Measurements from ENCODE around the gene CTF1.

The CTF1 gene

GRCh38 chr16:30910427-30911029 lies 14.1 kb downstream of the CTF1 start:
- no peak for DNase-seq (ENCODE audit: low read depth, low spot score)
- WGBS (ENCODE audit: insufficient coverage, insufficient read length), result no CpG with 5 or more reads among the region's 18 CpGs
- H3K27ac ChIP-seq (ENCODE audit: low read length), result no peak overlapping the region
- no peak overlapping the region for H3K4me3 ChIP-seq (ENCODE audit: low read length)
- no peaks in the 10 kb centered on the region for H3K9me3 ChIP-seq (ENCODE audit: control insufficient read depth, insufficient read depth, low read length)
- no peaks in the 10 kb centered on the region for H3K27me3 ChIP-seq (ENCODE audit: control insufficient read depth, insufficient read depth, low read length)
- H3K36me3 ChIP-seq (ENCODE audit: control insufficient read depth, insufficient read depth, low read length), result no peaks in the 10 kb centered on the region
- H3K4me1 ChIP-seq (ENCODE audit: control insufficient read depth, insufficient read depth, low read length), result peaks cover 2% of the 10 kb centered on the region

- Histone ChIP-seq H3K36me3 (ENCODE audit: control insufficient read depth, insufficient read depth, low read length) (no peaks in the 10 kb centered on the region), H3K9me3 (ENCODE audit: control insufficient read depth, insufficient read depth, low read length) (no peaks in the 10 kb centered on the region), H3K27ac (ENCODE audit: low read length) (no peak overlapping the region), H3K4me3 (ENCODE audit: low read length) (no peak overlapping the region), H3K4me1 (ENCODE audit: control insufficient read depth, insufficient read depth, low read length) (peaks cover 2% of the 10 kb centered on the region), H3K27me3 (ENCODE audit: control insufficient read depth, insufficient read depth, low read length) (no peaks in the 10 kb centered on the region)
- no CpG with 5 or more reads among the region's 6 CpGs for WGBS (ENCODE audit: insufficient coverage, insufficient read length)
- DNase-seq (ENCODE audit: low read depth, low spot score), result no peak
Measured at GRCh38 chr16:30912794-30913412, 16.5 kb downstream of the CTF1 start.

GRCh38 chr16:30914830-30915229 lies 18.4 kb downstream of the CTF1 start:
- no peak for DNase-seq (ENCODE audit: low read depth, low spot score)
- no CpG with 5 or more reads among the region's 3 CpGs for WGBS (ENCODE audit: insufficient coverage, insufficient read length)

GRCh38 chr16:30918614-30919013 lies 22.2 kb downstream of the CTF1 start:
- Histone ChIP-seq H3K9me3 (ENCODE audit: control insufficient read depth, insufficient read depth, low read length) (no peaks in the 10 kb centered on the region), H3K27me3 (ENCODE audit: control insufficient read depth, insufficient read depth, low read length) (no peaks in the 10 kb centered on the region), H3K4me1 (ENCODE audit: control insufficient read depth, insufficient read depth, low read length) (no peaks in the 10 kb centered on the region), H3K27ac (ENCODE audit: low read length) (no peak overlapping the region), H3K36me3 (ENCODE audit: control insufficient read depth, insufficient read depth, low read length) (no peaks in the 10 kb centered on the region), H3K4me3 (ENCODE audit: low read length) (no peak overlapping the region)
- no peak for DNase-seq (ENCODE audit: low read depth, low spot score)
- no CpG with 5 or more reads among the region's 1 CpG for WGBS (ENCODE audit: insufficient coverage, insufficient read length)

More at GRCh38 chr16:30914830-30915229, 18.4 kb downstream of the CTF1 start:
- H3K27ac ChIP-seq (ENCODE audit: low read length), result no peak overlapping the region
- peaks cover 2% of the 10 kb centered on the region for H3K4me1 ChIP-seq (ENCODE audit: control insufficient read depth, insufficient read depth, low read length)
- no peaks in the 10 kb centered on the region for H3K9me3 ChIP-seq (ENCODE audit: control insufficient read depth, insufficient read depth, low read length)
- no peak overlapping the region for H3K4me3 ChIP-seq (ENCODE audit: low read length)
- H3K27me3 ChIP-seq (ENCODE audit: control insufficient read depth, insufficient read depth, low read length), result no peaks in the 10 kb centered on the region
- H3K36me3 ChIP-seq (ENCODE audit: control insufficient read depth, insufficient read depth, low read length), result no peaks in the 10 kb centered on the region

- H3K4me1 ChIP-seq (ENCODE audit: control insufficient read depth, insufficient read depth, low read length), result no peaks in the 10 kb centered on the region
- no peaks in the 10 kb centered on the region for H3K9me3 ChIP-seq (ENCODE audit: control insufficient read depth, insufficient read depth, low read length)
- no peaks in the 10 kb centered on the region for H3K27me3 ChIP-seq (ENCODE audit: control insufficient read depth, insufficient read depth, low read length)
- no peak overlapping the region for H3K27ac ChIP-seq (ENCODE audit: low read length)
- WGBS (ENCODE audit: insufficient coverage, insufficient read length), result no CpG with 5 or more reads among the region's 2 CpGs
- no peak overlapping the region for H3K4me3 ChIP-seq (ENCODE audit: low read length)
- H3K36me3 ChIP-seq (ENCODE audit: control insufficient read depth, insufficient read depth, low read length), result no peaks in the 10 kb centered on the region
- DNase-seq (ENCODE audit: low read depth, low spot score), result no peak
Measured at GRCh38 chr16:30920891-30921290, 24.5 kb downstream of the CTF1 start.

GRCh38 chr16:30921459-30921747 lies 25.0 kb downstream of the CTF1 start:
- H3K9me3 ChIP-seq (ENCODE audit: control insufficient read depth, insufficient read depth, low read length), result no peaks in the 10 kb centered on the region
- no peaks in the 10 kb centered on the region for H3K36me3 ChIP-seq (ENCODE audit: control insufficient read depth, insufficient read depth, low read length)
- no peaks in the 10 kb centered on the region for H3K27me3 ChIP-seq (ENCODE audit: control insufficient read depth, insufficient read depth, low read length)
- no CpG with 5 or more reads among the region's 6 CpGs for WGBS (ENCODE audit: insufficient coverage, insufficient read length)
- H3K4me3 ChIP-seq (ENCODE audit: low read length), result no peak overlapping the region
- no peaks in the 10 kb centered on the region for H3K4me1 ChIP-seq (ENCODE audit: control insufficient read depth, insufficient read depth, low read length)
- no peak overlapping the region for H3K27ac ChIP-seq (ENCODE audit: low read length)
- DNase-seq (ENCODE audit: low read depth, low spot score), result no peak

- no CpG with 5 or more reads among the region's 37 CpGs for WGBS (ENCODE audit: insufficient coverage, insufficient read length)
- Histone ChIP-seq H3K9me3 (ENCODE audit: control insufficient read depth, insufficient read depth, low read length) (no peaks in the 10 kb centered on the region), H3K27ac (ENCODE audit: low read length) (no peak overlapping the region), H3K4me3 (ENCODE audit: low read length) (peak overlapping the region; percentile 55; the same call in 1 of the 2 replicates), H3K27me3 (ENCODE audit: control insufficient read depth, insufficient read depth, low read length) (no peaks in the 10 kb centered on the region), H3K4me1 (ENCODE audit: control insufficient read depth, insufficient read depth, low read length) (no peaks in the 10 kb centered on the region), H3K36me3 (ENCODE audit: control insufficient read depth, insufficient read depth, low read length) (0 out of 2 replicates have a peak, but pooled peaks cover 1% of the 10 kb centered on the region)
- DNase-seq (ENCODE audit: low read depth, low spot score), result peak; percentile 91
Measured at GRCh38 chr16:30921748-30922419, 25.5 kb downstream of the CTF1 start.

GRCh38 chr16:30922420-30922959 lies 26.1 kb downstream of the CTF1 start:
- no CpG with 5 or more reads among the region's 42 CpGs for WGBS (ENCODE audit: insufficient coverage, insufficient read length)

GRCh38 chr16:30922960-30923535 lies 26.6 kb downstream of the CTF1 start:
- H3K9me3 ChIP-seq (ENCODE audit: control insufficient read depth, insufficient read depth, low read length), result no peaks in the 10 kb centered on the region
- H3K4me3 ChIP-seq (ENCODE audit: low read length), result peak overlapping the region; percentile 45; the same call in 1 of the 2 replicates
- H3K4me1 ChIP-seq (ENCODE audit: control insufficient read depth, insufficient read depth, low read length), result peaks cover 3% of the 10 kb centered on the region; the same call in 1 of the 2 replicates
- no CpG with 5 or more reads among the region's 33 CpGs for WGBS (ENCODE audit: insufficient coverage, insufficient read length)
- 0 out of 2 replicates have a peak, but pooled peaks cover 5% of the 10 kb centered on the region for H3K36me3 ChIP-seq (ENCODE audit: control insufficient read depth, insufficient read depth, low read length)
- H3K27ac ChIP-seq (ENCODE audit: low read length), result no peak overlapping the region
- peak; percentile 99 for DNase-seq (ENCODE audit: low read depth, low spot score)
- H3K27me3 ChIP-seq (ENCODE audit: control insufficient read depth, insufficient read depth, low read length), result no peaks in the 10 kb centered on the region

More at GRCh38 chr16:30922420-30922959, 26.1 kb downstream of the CTF1 start:
- H3K4me3 ChIP-seq (ENCODE audit: low read length), result peak overlapping the region; percentile 55; the same call in 1 of the 2 replicates
- H3K27ac ChIP-seq (ENCODE audit: low read length), result no peak overlapping the region
- no peaks in the 10 kb centered on the region for H3K27me3 ChIP-seq (ENCODE audit: control insufficient read depth, insufficient read depth, low read length)
- H3K4me1 ChIP-seq (ENCODE audit: control insufficient read depth, insufficient read depth, low read length), result peaks cover 1% of the 10 kb centered on the region; the same call in 1 of the 2 replicates
- H3K9me3 ChIP-seq (ENCODE audit: control insufficient read depth, insufficient read depth, low read length), result no peaks in the 10 kb centered on the region
- peak; percentile 99 for DNase-seq (ENCODE audit: low read depth, low spot score)
- 0 out of 2 replicates have a peak, but pooled peaks cover 5% of the 10 kb centered on the region for H3K36me3 ChIP-seq (ENCODE audit: control insufficient read depth, insufficient read depth, low read length)

- H3K4me3 ChIP-seq (ENCODE audit: low read length), result peak within 1 kb of the TSS; percentile 85; the same call in 1 of the 2 replicates
- H3K9me3 ChIP-seq (ENCODE audit: control insufficient read depth, insufficient read depth, low read length), result no peaks in the 10 kb centered on the region
- WGBS (ENCODE audit: insufficient coverage, insufficient read length), result no CpG with 5 or more reads among the region's 31 CpGs
- no peak within 1 kb of the TSS for H3K27ac ChIP-seq (ENCODE audit: low read length)
- no peak for DNase-seq (ENCODE audit: low read depth, low spot score)
- no peaks in the 10 kb centered on the region for H3K27me3 ChIP-seq (ENCODE audit: control insufficient read depth, insufficient read depth, low read length)
- H3K36me3 ChIP-seq (ENCODE audit: control insufficient read depth, insufficient read depth, low read length), result 0 out of 2 replicates have a peak, but pooled peaks cover 8% of the 10 kb centered on the region
- peaks cover 3% of the 10 kb centered on the region; the same call in 1 of the 2 replicates for H3K4me1 ChIP-seq (ENCODE audit: control insufficient read depth, insufficient read depth, low read length)
Measured at GRCh38 chr16:30923554-30924075, 27.2 kb downstream of the CTF1 start, which contains the start of gene FBXL19. TSS of gene FBXL19 (plus strand) at chr16:30923572. CDS start at chr16:30925755, 2,183 bp downstream.

All from iPS DF 6.9 (cell line).